GM21825 (cell line): ENCODE results near the gene XG.
"Not testable (repeated sequence)": the region's sequence is repeated elsewhere in the genome, so short reads cannot be mapped to it uniquely, and the experiment has no call there.

ENCODE experiments used
- ATAC-seq: cut with Tn5 transposase; IDR thresholded peaks from one replicate; pipeline ENCODE4 v1.9.1; 2021; ENCODE audit warnings: mild to moderate bottlenecking, moderate library complexity; ENCODE audit not compliant: unreplicated experiment

Gene XG

GRCh38 chrX:2732649-2733048, 19.2 kb upstream of the XG start:
- no peak for ATAC-seq

- no peak for ATAC-seq
Measured at GRCh38 chrX:2733286-2733685, 18.6 kb upstream of the XG start.

- no peak for ATAC-seq
Measured at GRCh38 chrX:2735270-2735669, 16.6 kb upstream of the XG start.

- no peak for ATAC-seq
Measured at GRCh38 chrX:2740672-2741071, 11.2 kb upstream of the XG start.

- no peak for ATAC-seq
Measured at GRCh38 chrX:2741386-2741785, 10.5 kb upstream of the XG start.

- ATAC-seq, result not testable (repeated sequence)
Measured at GRCh38 chrX:2746250-2746649, 5.6 kb upstream of the XG start.

GRCh38 chrX:2748171-2748814, 3.5 kb upstream of the XG start:
- no peak for ATAC-seq

- no peak for ATAC-seq
Measured at GRCh38 chrX:2748815-2749188, 3.0 kb upstream of the XG start.

GRCh38 chrX:2751291-2751690, 549 bp upstream of the XG start:
- no peak for ATAC-seq

- not testable (repeated sequence) for ATAC-seq
Measured at GRCh38 chrX:2752441-2752840, 601 bp downstream of the XG start.

- not testable (repeated sequence) for ATAC-seq
Measured at GRCh38 chrX:2755163-2755715, 3.4 kb downstream of the XG start.

- ATAC-seq, result no peak
Measured at GRCh38 chrX:2756548-2756947, 4.7 kb downstream of the XG start.

- no peak for ATAC-seq
Measured at GRCh38 chrX:2761246-2761645, 9.4 kb downstream of the XG start.

- ATAC-seq, result not testable (repeated sequence)
Measured at GRCh38 chrX:2762671-2763070, 10.8 kb downstream of the XG start.

GRCh38 chrX:2764766-2765548, 13.1 kb downstream of the XG start:
- ATAC-seq, result not testable (repeated sequence)

- no peak for ATAC-seq
Measured at GRCh38 chrX:2765549-2765830, 13.7 kb downstream of the XG start.

GRCh38 chrX:2766906-2767305, 15.1 kb downstream of the XG start:
- no peak for ATAC-seq

- ATAC-seq, result no peak
Measured at GRCh38 chrX:2767631-2768455, 16.0 kb downstream of the XG start.

- no peak for ATAC-seq
Measured at GRCh38 chrX:2769615-2770014, 17.8 kb downstream of the XG start.

- not testable (repeated sequence) for ATAC-seq
Measured at GRCh38 chrX:2773166-2774055, 21.6 kb downstream of the XG start.

GRCh38 chrX:2774057-2774456, 22.2 kb downstream of the XG start:
- no peak for ATAC-seq
